ENCODE data around the gene PIK3C2G. TPM values are rescaled to one million over a fixed set of nuclear protein-coding genes. Genes with fewer than 3 reads are reported as not detected.

The PIK3C2G gene
- total and polyA plus RNA-seq, 5 donors = not detected

- Histone ChIP-seq H3K4me3 (ENCODE audit: low read length) (no peak overlapping the region), H3K27ac (ENCODE audit: low read length) (no peak overlapping the region), H3K9me3 (ENCODE audit: control insufficient read depth, low read length) (no peaks in the 10 kb centered on the region), H3K4me1 (ENCODE audit: control insufficient read depth, insufficient read depth, low read length) (no peaks in the 10 kb centered on the region), H3K27me3 (ENCODE audit: control insufficient read depth, insufficient read depth) (no peaks in the 10 kb centered on the region)
- DNase-seq (no peak), ATAC-seq (no peak)
- intact Hi-C loops (cut with DNase I) = loop anchor here in 1 of 4 donors (10.0 kb wide), 1 partner anchor 749 kb away; no protein-coding TSS in a partner anchor
Observed at GRCh38 chr12:18436170-18436569, 174.9 kb downstream of the PIK3C2G start.

- 60% methylated on average over 3 of the region's 3 CpGs for WGBS
- DNase-seq = no peak
- intact Hi-C loops (cut with DNase I) = loop anchor here in 1 of 4 donors (10.0 kb wide), 1 partner anchor 745 kb away; no protein-coding TSS in a partner anchor
Observed at GRCh38 chr12:18439541-18439940, 178.2 kb downstream of the PIK3C2G start.

GRCh38 chr12:18443768-18444437 is 182.6 kb downstream of the PIK3C2G start:
- ATAC-seq = no peak
- H3K4me3 ChIP-seq (ENCODE audit: low read length) = no peak overlapping the region
- H3K9me3 ChIP-seq (ENCODE audit: control insufficient read depth, low read length) = no peaks in the 10 kb centered on the region
- H3K4me1 ChIP-seq (ENCODE audit: control insufficient read depth, insufficient read depth, low read length) = no peaks in the 10 kb centered on the region
- WGBS = 65% methylated on average over 5 of the region's 5 CpGs
- no peak overlapping the region for H3K27ac ChIP-seq (ENCODE audit: low read length)
- intact Hi-C loops (cut with DNase I) = no loop called here
- H3K27me3 ChIP-seq (ENCODE audit: control insufficient read depth, insufficient read depth) = no peaks in the 10 kb centered on the region
- no peak for DNase-seq

More at GRCh38 chr12:18439541-18439940, 178.2 kb downstream of the PIK3C2G start:
- no peaks in the 10 kb centered on the region for H3K27me3 ChIP-seq (ENCODE audit: control insufficient read depth, insufficient read depth)
- ATAC-seq = no peak
- H3K27ac ChIP-seq (ENCODE audit: low read length) = no peak overlapping the region
- no peak overlapping the region for H3K4me3 ChIP-seq (ENCODE audit: low read length)
- H3K9me3 ChIP-seq (ENCODE audit: control insufficient read depth, low read length) = no peaks in the 10 kb centered on the region
- H3K4me1 ChIP-seq (ENCODE audit: control insufficient read depth, insufficient read depth, low read length) = no peaks in the 10 kb centered on the region

- Histone ChIP-seq H3K27me3 (ENCODE audit: control insufficient read depth, insufficient read depth) (no peaks in the 10 kb centered on the region), H3K9me3 (ENCODE audit: control insufficient read depth, low read length) (no peaks in the 10 kb centered on the region), H3K4me1 (ENCODE audit: control insufficient read depth, insufficient read depth, low read length) (no peaks in the 10 kb centered on the region), H3K27ac (ENCODE audit: low read length) (no peak overlapping the region), H3K4me3 (ENCODE audit: low read length) (no peak overlapping the region)
- intact Hi-C loops (cut with DNase I) = no loop called here
- DNase-seq (no peak), ATAC-seq (no peak)
- 57% methylated on average over 3 of the region's 3 CpGs for WGBS
Observed at GRCh38 chr12:18446061-18446644, 184.8 kb downstream of the PIK3C2G start.

GRCh38 chr12:18454330-18454729 is 193.0 kb downstream of the PIK3C2G start:
- no peak for DNase-seq
- 68% methylated on average over 1 of the region's 1 CpG for WGBS
- Histone ChIP-seq H3K27me3 (ENCODE audit: control insufficient read depth, insufficient read depth) (no peaks in the 10 kb centered on the region), H3K4me1 (ENCODE audit: control insufficient read depth, insufficient read depth, low read length) (no peaks in the 10 kb centered on the region), H3K4me3 (ENCODE audit: low read length) (no peak overlapping the region), H3K9me3 (ENCODE audit: control insufficient read depth, low read length) (no peaks in the 10 kb centered on the region), H3K27ac (ENCODE audit: low read length) (no peak overlapping the region)
- intact Hi-C loops (cut with DNase I) = no loop called here
- ATAC-seq = no peak

- ATAC-seq (no peak), DNase-seq (no peak)
- Histone ChIP-seq H3K4me1 (ENCODE audit: control insufficient read depth, insufficient read depth, low read length) (no peaks in the 10 kb centered on the region), H3K9me3 (ENCODE audit: control insufficient read depth, low read length) (no peaks in the 10 kb centered on the region), H3K27me3 (ENCODE audit: control insufficient read depth, insufficient read depth) (no peaks in the 10 kb centered on the region), H3K4me3 (ENCODE audit: low read length) (no peak overlapping the region), H3K27ac (ENCODE audit: low read length) (no peak overlapping the region)
- intact Hi-C loops (cut with DNase I) = no loop called here
- WGBS = 96% methylated on average over 2 of the region's 2 CpGs
Observed at GRCh38 chr12:18456344-18456743, 195.0 kb downstream of the PIK3C2G start.

GRCh38 chr12:18457362-18457761 is 196.0 kb downstream of the PIK3C2G start:
- DNase-seq (no peak), ATAC-seq (no peak)
- intact Hi-C loops (cut with DNase I) = no loop called here
- no peak overlapping the region for H3K4me3 ChIP-seq (ENCODE audit: low read length)
- H3K27me3 ChIP-seq (ENCODE audit: control insufficient read depth, insufficient read depth) = no peaks in the 10 kb centered on the region
- WGBS = 74% methylated on average over 1 of the region's 1 CpG
- no peaks in the 10 kb centered on the region for H3K4me1 ChIP-seq (ENCODE audit: control insufficient read depth, insufficient read depth, low read length)
- no peak overlapping the region for H3K27ac ChIP-seq (ENCODE audit: low read length)
- no peaks in the 10 kb centered on the region for H3K9me3 ChIP-seq (ENCODE audit: control insufficient read depth, low read length)

GRCh38 chr12:18461758-18462157 is 200.4 kb downstream of the PIK3C2G start:
- no peak overlapping the region for H3K4me3 ChIP-seq (ENCODE audit: low read length)
- no peaks in the 10 kb centered on the region for H3K27me3 ChIP-seq (ENCODE audit: control insufficient read depth, insufficient read depth)
- DNase-seq = no peak
- H3K9me3 ChIP-seq (ENCODE audit: control insufficient read depth, low read length) = no peaks in the 10 kb centered on the region
- H3K27ac ChIP-seq (ENCODE audit: low read length) = no peak overlapping the region
- intact Hi-C loops (cut with DNase I) = no loop called here
- WGBS = 69% methylated on average over 2 of the region's 2 CpGs
- no peaks in the 10 kb centered on the region for H3K4me1 ChIP-seq (ENCODE audit: control insufficient read depth, insufficient read depth, low read length)
- ATAC-seq = no peak

GRCh38 chr12:18462442-18462841 is 201.1 kb downstream of the PIK3C2G start:
- no peak overlapping the region for H3K27ac ChIP-seq (ENCODE audit: low read length)
- DNase-seq (no peak), ATAC-seq (no peak)
- no peaks in the 10 kb centered on the region for H3K27me3 ChIP-seq (ENCODE audit: control insufficient read depth, insufficient read depth)
- no peaks in the 10 kb centered on the region for H3K4me1 ChIP-seq (ENCODE audit: control insufficient read depth, insufficient read depth, low read length)
- 21% methylated on average over 3 of the region's 3 CpGs for WGBS
- intact Hi-C loops (cut with DNase I) = no loop called here
- H3K4me3 ChIP-seq (ENCODE audit: low read length) = no peak overlapping the region
- no peaks in the 10 kb centered on the region for H3K9me3 ChIP-seq (ENCODE audit: control insufficient read depth, low read length)

- H3K4me1 ChIP-seq (ENCODE audit: control insufficient read depth, insufficient read depth, low read length) = no peaks in the 10 kb centered on the region
- H3K9me3 ChIP-seq (ENCODE audit: control insufficient read depth, low read length) = no peaks in the 10 kb centered on the region
- no peaks in the 10 kb centered on the region for H3K27me3 ChIP-seq (ENCODE audit: control insufficient read depth, insufficient read depth)
- intact Hi-C loops (cut with DNase I) = no loop called here
- no peak overlapping the region for H3K27ac ChIP-seq (ENCODE audit: low read length)
- H3K4me3 ChIP-seq (ENCODE audit: low read length) = no peak overlapping the region
- ATAC-seq = no peak
- no peak for DNase-seq
Observed at GRCh38 chr12:18467620-18468245, 206.4 kb downstream of the PIK3C2G start.

GRCh38 chr12:18468246-18469075 is 207.1 kb downstream of the PIK3C2G start:
- ATAC-seq = no peak
- Histone ChIP-seq H3K27ac (ENCODE audit: low read length) (no peak overlapping the region), H3K4me1 (ENCODE audit: control insufficient read depth, insufficient read depth, low read length) (no peaks in the 10 kb centered on the region), H3K4me3 (ENCODE audit: low read length) (no peak overlapping the region), H3K9me3 (ENCODE audit: control insufficient read depth, low read length) (no peaks in the 10 kb centered on the region), H3K27me3 (ENCODE audit: control insufficient read depth, insufficient read depth) (no peaks in the 10 kb centered on the region)
- intact Hi-C loops (cut with DNase I) = no loop called here
- DNase-seq = no peak
- WGBS = 97% methylated on average over 1 of the region's 1 CpG
